HG03442 (cell line): ENCODE results near the gene PTPRZ1.
A peak's percentile ranks its signal among the peaks of the same experiment; 100 is the strongest.

ENCODE experiments used
- ATAC-seq: cut with Tn5 transposase; IDR thresholded peaks from one replicate; pipeline ENCODE4 v1.9.1; 2021; ENCODE audit warnings: mild to moderate bottlenecking, moderate library complexity; ENCODE audit not compliant: unreplicated experiment

Gene PTPRZ1

GRCh38 chr7:121953164-121953563, 80.2 kb downstream of the PTPRZ1 start:
- ATAC-seq: no peak

- no peak for ATAC-seq
Observed at GRCh38 chr7:121953601-121954000, 80.6 kb downstream of the PTPRZ1 start.

GRCh38 chr7:121954803-121955202, 81.8 kb downstream of the PTPRZ1 start:
- peak; percentile 69 for ATAC-seq

GRCh38 chr7:121957626-121958025, 84.7 kb downstream of the PTPRZ1 start:
- no peak for ATAC-seq

- ATAC-seq: no peak
Observed at GRCh38 chr7:121960678-121961077, 87.7 kb downstream of the PTPRZ1 start.

- no peak for ATAC-seq
Observed at GRCh38 chr7:121961089-121961867, 88.3 kb downstream of the PTPRZ1 start.

- no peak for ATAC-seq
Observed at GRCh38 chr7:121966276-121966934, 93.4 kb downstream of the PTPRZ1 start.

- ATAC-seq: no peak
Observed at GRCh38 chr7:121966935-121967332, 94.0 kb downstream of the PTPRZ1 start.

- ATAC-seq: no peak
Observed at GRCh38 chr7:121985476-121986030, 112.6 kb downstream of the PTPRZ1 start.

GRCh38 chr7:121992068-121992467, 119.1 kb downstream of the PTPRZ1 start:
- no peak for ATAC-seq

- peak; percentile 97 for ATAC-seq
Observed at GRCh38 chr7:121994625-121995410, 121.9 kb downstream of the PTPRZ1 start.

- ATAC-seq: no peak
Observed at GRCh38 chr7:122006687-122007086, 133.7 kb downstream of the PTPRZ1 start.

GRCh38 chr7:122010116-122010515, 137.2 kb downstream of the PTPRZ1 start:
- ATAC-seq: no peak

GRCh38 chr7:122013065-122013464, 140.1 kb downstream of the PTPRZ1 start:
- peak; percentile 60 for ATAC-seq

GRCh38 chr7:122013630-122014029, 140.7 kb downstream of the PTPRZ1 start:
- ATAC-seq: no peak

- ATAC-seq: no peak
Observed at GRCh38 chr7:122014697-122015096, 141.7 kb downstream of the PTPRZ1 start.

GRCh38 chr7:122018032-122018431, 145.1 kb downstream of the PTPRZ1 start:
- peak; percentile 48 for ATAC-seq

- no peak for ATAC-seq
Observed at GRCh38 chr7:122027058-122027457, 154.1 kb downstream of the PTPRZ1 start.

- no peak for ATAC-seq
Observed at GRCh38 chr7:122033641-122034040, 160.7 kb downstream of the PTPRZ1 start.

GRCh38 chr7:122035876-122036275, 162.9 kb downstream of the PTPRZ1 start:
- no peak for ATAC-seq

GRCh38 chr7:122038134-122038533, 165.2 kb downstream of the PTPRZ1 start:
- no peak for ATAC-seq
